GM21786 (cell line): Measurements from ENCODE around the gene SHROOM3.

Source experiments
- ATAC-seq: cut with Tn5 transposase; IDR thresholded peaks from one replicate; pipeline ENCODE4 v1.9.1; 2021; ENCODE audit not compliant: unreplicated experiment

Gene SHROOM3

GRCh38 chr4:76800902-76801301, 365.9 kb downstream of the SHROOM3 start:
- no peak for ATAC-seq

DNA sequence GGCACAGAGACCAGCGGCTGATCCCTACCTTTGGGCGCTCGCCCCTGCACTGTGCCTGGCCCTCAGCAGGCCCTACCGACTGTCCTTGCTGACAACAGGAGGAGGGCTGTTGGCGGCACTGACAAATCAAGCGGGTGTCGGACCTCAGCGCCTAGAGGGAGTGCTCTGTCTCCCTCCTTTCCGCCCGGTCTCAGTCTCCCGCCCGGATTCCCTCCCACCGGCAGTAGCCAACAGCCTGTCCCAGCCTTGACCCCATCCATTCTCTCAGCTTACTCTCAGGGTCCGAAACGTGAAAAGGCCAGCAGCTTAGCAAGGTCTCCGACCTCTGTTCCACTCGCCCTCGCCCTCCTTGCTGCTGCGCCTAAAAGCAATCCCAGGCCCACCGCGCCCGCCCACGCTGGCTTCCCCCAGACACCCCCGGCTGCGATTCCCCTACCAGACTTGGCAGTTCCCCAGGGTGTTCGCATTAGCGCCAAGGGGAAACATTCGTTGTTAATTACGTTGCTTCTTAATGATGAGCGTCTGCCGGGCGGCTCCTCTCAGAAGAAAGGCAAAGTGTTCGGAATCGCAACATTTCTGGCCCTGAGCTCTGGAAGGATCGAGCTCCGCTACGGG, 366.7 kb downstream of the SHROOM3 start:
- ATAC-seq, result no peak

GRCh38 chr4:76802236-76803021, 367.4 kb downstream of the SHROOM3 start:
- no peak for ATAC-seq

DNA sequence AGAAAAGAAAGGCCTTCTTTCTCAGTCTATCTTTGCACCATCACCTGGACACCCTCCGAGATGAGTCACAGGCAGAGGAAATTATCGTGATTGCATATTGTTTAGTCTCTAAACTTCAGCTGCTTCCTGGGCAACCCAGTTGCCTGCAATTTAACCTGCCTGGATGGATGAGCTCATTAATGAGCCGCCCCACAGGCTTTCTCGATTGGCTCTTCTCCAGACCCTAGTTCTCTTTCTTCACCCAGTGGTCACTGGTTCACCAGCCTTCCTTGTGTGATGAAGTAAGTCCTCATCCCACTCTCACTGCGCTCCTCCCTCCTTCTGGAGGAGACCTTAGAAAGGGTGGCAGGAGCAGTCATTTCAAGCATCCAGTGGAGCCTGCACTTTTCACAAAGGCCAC, 368.5 kb downstream of the SHROOM3 start:
- ATAC-seq, result no peak

- no peak for ATAC-seq
These were observed 369.1 kb downstream of the SHROOM3 start for GRCh38 chr4:76804096-76804495.

DNA sequence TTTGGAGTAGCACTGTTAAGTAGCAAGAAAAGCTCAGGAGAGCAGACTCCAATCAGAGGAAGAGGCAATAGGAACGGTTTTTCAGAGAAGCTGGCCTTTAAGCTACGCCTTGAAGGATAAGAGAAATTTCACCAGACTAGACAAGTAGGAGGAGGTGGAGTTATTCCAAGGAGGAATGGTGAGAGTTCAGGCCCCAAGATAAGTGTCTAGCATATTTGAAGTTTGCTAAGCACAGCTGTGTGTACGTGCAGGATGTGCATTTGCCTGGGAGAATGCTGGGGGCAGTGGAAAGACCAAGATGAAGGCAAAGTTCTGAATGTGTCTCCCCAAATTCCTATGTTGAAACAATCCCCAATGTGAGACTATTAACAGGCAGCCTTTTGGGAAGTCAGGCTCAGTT, 371.3 kb downstream of the SHROOM3 start:
- ATAC-seq, result no peak

DNA sequence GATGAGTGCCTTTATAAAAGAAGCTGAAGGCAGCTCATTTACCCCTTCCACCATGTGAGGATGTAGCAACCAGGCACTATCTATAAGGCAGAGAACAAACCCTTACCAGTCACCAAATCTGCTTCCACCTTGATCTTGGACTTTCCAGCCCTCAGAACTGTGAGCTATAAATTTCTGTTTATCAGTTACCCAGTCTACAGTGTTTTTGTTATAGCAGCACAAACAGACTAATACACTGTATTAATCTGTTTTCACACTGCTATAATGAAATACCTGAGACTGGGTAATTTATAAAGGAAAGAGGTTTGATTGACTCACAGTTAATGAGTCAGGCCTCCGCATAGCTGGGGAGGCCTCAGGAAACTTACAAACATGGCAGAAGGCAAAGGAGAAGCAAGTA, 371.7 kb downstream of the SHROOM3 start:
- no peak for ATAC-seq

DNA sequence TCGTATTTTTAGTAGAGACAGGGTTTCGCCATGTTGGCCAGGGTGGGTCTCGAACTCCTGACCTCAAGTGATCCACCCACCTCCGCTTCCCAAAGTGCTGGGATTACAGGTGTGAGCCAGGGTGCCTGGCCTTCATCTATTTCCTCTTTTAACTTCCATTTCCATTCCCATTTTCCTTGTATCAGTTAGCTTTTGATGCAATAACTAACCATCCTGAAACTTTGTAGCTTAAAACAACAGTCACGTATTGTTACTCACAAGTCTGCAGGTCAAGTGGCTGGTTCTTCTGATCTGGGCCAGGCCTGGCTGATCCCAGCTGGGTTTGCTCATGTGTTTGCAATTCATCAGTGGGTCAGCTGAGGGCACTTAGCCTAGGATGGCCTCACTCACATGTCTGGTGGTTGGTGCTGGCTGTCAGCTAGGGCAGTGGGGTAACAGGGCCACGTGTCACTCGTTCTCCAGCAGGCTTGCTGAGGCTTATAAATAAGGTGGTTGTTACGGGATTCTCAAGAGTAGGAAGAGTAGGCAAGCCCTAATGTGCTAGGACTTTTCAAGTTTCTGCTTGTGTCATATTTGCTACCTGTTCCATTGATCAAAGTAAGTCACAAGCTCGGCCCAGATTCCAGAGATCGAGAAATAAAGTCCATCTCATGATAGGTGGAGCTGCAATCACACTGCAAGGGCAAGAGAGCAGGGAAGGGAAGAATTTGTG, 374.7 kb downstream of the SHROOM3 start:
- no peak for ATAC-seq

- no peak for ATAC-seq
These were observed 376.8 kb downstream of the SHROOM3 start for GRCh38 chr4:76811604-76812412.

- ATAC-seq, result no peak
These were observed 378.0 kb downstream of the SHROOM3 start for GRCh38 chr4:76813070-76813469.

- no peak for ATAC-seq
These were observed 386.6 kb downstream of the SHROOM3 start for GRCh38 chr4:76821641-76822040.

GRCh38 chr4:76822303-76822702, 387.3 kb downstream of the SHROOM3 start:
- no peak for ATAC-seq

GRCh38 chr4:76823495-76823894, 388.5 kb downstream of the SHROOM3 start:
- no peak for ATAC-seq

- no peak for ATAC-seq
These were observed 395.6 kb downstream of the SHROOM3 start for GRCh38 chr4:76830612-76830963.

DNA sequence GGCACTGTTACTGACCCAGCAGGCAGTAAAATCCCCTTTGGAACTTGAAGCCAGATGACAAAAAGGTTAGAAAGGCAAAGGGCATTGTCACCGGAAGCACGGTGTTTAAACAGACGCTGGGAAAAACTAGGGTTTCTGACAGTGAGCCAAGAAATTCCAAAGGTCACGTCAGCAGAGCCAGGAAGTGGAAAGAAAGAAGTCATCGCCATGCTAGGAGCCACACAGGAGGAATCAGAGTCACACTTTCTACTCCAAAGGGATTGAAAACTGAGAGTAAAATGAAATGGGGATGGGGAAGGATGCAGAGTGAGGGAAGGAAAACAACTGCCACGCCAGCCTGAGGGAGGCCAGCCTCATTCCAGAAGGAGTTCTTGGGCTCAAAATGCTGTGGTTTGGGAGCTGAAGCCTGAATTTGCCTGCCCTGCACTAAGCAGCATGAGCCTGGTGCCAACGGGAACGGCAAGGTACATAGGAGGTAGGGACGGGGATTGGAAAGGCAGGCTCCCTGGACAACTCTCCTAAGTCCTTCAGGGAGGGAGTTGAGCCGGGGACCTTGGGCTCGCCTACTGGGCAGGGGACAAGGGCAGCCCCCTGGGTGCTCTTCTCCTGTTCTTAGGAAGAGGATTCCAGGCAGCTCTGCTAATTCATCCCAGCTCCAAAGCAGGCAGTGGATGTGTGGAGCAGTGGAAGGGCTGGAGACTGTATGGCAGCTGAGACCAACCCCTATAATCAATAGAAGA, 396.1 kb downstream of the SHROOM3 start:
- ATAC-seq, result no peak

DNA sequence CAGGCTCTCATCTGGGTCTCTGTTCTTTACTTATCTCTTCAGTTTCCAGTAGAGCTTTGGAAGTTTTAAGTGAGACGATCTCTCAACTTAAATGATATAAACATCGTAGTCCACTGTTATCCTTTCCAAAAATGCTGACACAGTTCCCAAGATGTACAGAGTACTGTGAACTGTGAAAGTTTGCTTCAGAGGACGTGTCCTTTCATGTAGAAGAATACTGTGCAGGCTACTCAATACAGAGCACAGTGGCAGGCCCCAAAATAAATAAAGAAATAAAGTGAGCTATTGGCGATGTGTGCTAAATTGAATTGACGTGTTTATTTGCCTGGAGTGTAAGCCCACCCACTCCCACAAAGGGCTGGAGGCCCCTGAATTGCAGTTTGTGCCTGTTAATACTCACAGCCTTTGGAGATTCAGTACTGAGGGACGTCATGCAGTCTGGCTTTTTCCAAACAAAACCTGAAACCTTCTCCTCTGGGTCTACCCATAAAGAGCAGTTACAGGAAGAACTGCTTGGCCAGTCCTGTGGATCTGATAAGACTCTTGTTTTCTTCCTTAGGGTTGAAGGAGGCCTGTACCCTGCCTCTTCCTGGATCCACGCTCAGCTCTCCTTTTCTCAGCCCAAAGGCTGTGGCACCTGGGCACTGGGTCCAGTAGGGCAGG, 396.8 kb downstream of the SHROOM3 start:
- no peak for ATAC-seq
